Measurements from ENCODE around the gene UQCRQ. TPM values are rescaled to one million over a fixed set of nuclear protein-coding genes. Genes with fewer than 3 reads are reported as not detected.
A peak's percentile ranks its signal among the peaks of the same experiment; 100 is the strongest.

The UQCRQ gene
- total and polyA plus RNA-seq, 4 donors = 62.5 to 2,326 (median 326) TPM

- TF ChIP-seq YY1 (IDR thresholded peaks at IDR 0.05) (peak; percentile 17), RXRA (IDR thresholded peaks at IDR 0.05) (peak; percentile 51 to 73), NR2F2 (IDR thresholded peaks at IDR 0.05) (no peak), RAD21 (IDR thresholded peaks at IDR 0.05) (no peak), TAF1 (conservative IDR thresholded peaks at IDR 0.05) (no peak), FOXA2 (IDR thresholded peaks at IDR 0.05) (no peak), FOXA1 (IDR thresholded peaks at IDR 0.05) (no peak), HNF4A (conservative IDR thresholded peaks at IDR 0.05) (peak in 1 of 2 donors; percentile 6), JUND (IDR thresholded peaks at IDR 0.05) (no peak), HNF4G (IDR thresholded peaks at IDR 0.05) (no peak), SP1 (IDR thresholded peaks at IDR 0.05) (no peak), MAX (IDR thresholded peaks at IDR 0.05) (no peak)
- TF ChIP-seq, protein P1, sequence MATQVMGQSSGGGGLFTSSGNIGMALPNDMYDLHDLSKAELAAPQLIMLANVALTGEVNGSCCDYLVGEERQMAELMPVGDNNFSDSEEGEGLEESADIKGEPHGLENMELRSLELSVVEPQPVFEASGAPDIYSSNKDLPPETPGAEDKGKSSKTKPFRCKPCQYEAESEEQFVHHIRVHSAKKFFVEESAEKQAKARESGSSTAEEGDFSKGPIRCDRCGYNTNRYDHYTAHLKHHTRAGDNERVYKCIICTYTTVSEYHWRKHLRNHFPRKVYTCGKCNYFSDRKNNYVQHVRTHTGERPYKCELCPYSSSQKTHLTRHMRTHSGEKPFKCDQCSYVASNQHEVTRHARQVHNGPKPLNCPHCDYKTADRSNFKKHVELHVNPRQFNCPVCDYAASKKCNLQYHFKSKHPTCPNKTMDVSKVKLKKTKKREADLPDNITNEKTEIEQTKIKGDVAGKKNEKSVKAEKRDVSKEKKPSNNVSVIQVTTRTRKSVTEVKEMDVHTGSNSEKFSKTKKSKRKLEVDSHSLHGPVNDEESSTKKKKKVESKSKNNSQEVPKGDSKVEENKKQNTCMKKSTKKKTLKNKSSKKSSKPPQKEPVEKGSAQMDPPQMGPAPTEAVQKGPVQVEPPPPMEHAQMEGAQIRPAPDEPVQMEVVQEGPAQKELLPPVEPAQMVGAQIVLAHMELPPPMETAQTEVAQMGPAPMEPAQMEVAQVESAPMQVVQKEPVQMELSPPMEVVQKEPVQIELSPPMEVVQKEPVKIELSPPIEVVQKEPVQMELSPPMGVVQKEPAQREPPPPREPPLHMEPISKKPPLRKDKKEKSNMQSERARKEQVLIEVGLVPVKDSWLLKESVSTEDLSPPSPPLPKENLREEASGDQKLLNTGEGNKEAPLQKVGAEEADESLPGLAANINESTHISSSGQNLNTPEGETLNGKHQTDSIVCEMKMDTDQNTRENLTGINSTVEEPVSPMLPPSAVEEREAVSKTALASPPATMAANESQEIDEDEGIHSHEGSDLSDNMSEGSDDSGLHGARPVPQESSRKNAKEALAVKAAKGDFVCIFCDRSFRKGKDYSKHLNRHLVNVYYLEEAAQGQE (IDR thresholded peaks at IDR 0.05) = no peak
- Histone ChIP-seq H3K36me3 (ENCODE audit: control insufficient read depth in 4 of 4, insufficient read depth in 3 of 4, low read depth in 1 of 4, low read length in 3 of 4) (peaks cover 4 to 23% (median 12%) of the 10 kb centered on the region in 4 donors), H3K4me1 (ENCODE audit: control insufficient read depth in 4 of 4, insufficient read depth in 4 of 4, low read length in 3 of 4) (peaks cover 15 to 57% (median 35%) of the 10 kb centered on the region in 4 donors), H3K4me3 (ENCODE audit: low read depth in 1 of 3, low read length in 3 of 3) (no peak overlapping the region), H3K9me3 (ENCODE audit: control insufficient read depth in 4 of 4, low read length in 3 of 4) (no peaks in the 10 kb centered on the region), H3K27me3 (ENCODE audit: control insufficient read depth in 4 of 4, insufficient read depth in 4 of 4, low read length in 3 of 4) (no peaks in the 10 kb centered on the region), H3K9ac (ENCODE audit: low read depth in 1 of 2, low read length in 2 of 2) (peak overlapping the region in 1 of 2 donors; percentile 83), H3K27ac (ENCODE audit: low read depth in 1 of 2, low read length in 2 of 2) (peak overlapping the region; percentile 87 to 97)
- WGBS = 76% methylated on average over 5 of the region's 5 CpGs
- DNase-seq (ENCODE audit: low spot score) = no peak
Observed at GRCh38 chr5:132871459-132872284, 5.2 kb downstream of the UQCRQ start.

GRCh38 chr5:132872788-132873118, 6.3 kb downstream of the UQCRQ start:
- Histone ChIP-seq H3K4me1 (ENCODE audit: control insufficient read depth in 4 of 4, insufficient read depth in 4 of 4, low read length in 3 of 4) (peaks cover 15 to 52% (median 34%) of the 10 kb centered on the region in 4 donors), H3K9me3 (ENCODE audit: control insufficient read depth in 4 of 4, low read length in 3 of 4) (no peaks in the 10 kb centered on the region), H3K4me3 (ENCODE audit: low read depth in 1 of 3, low read length in 3 of 3) (no peak overlapping the region), H3K27ac (ENCODE audit: low read depth in 1 of 2, low read length in 2 of 2) (peak overlapping the region; percentile 87 to 97), H3K9ac (ENCODE audit: low read depth in 1 of 2, low read length in 2 of 2) (peak overlapping the region; percentile 10 to 83), H3K36me3 (ENCODE audit: control insufficient read depth in 4 of 4, insufficient read depth in 3 of 4, low read depth in 1 of 4, low read length in 3 of 4) (peaks cover 4 to 23% (median 13%) of the 10 kb centered on the region in 4 donors), H3K27me3 (ENCODE audit: control insufficient read depth in 4 of 4, insufficient read depth in 4 of 4, low read length in 3 of 4) (no peaks in the 10 kb centered on the region)
- no peak for DNase-seq (ENCODE audit: low spot score)
- 85% methylated on average over 1 of the region's 1 CpG for WGBS
- TF ChIP-seq RXRA (IDR thresholded peaks at IDR 0.05) (no peak), HNF4A (conservative IDR thresholded peaks at IDR 0.05) (no peak), FOXA2 (IDR thresholded peaks at IDR 0.05) (no peak), TAF1 (conservative IDR thresholded peaks at IDR 0.05) (no peak), SP1 (IDR thresholded peaks at IDR 0.05) (no peak), RAD21 (IDR thresholded peaks at IDR 0.05) (no peak), JUND (IDR thresholded peaks at IDR 0.05) (no peak), ZBTB33 (IDR thresholded peaks at IDR 0.05) (no peak), MAX (IDR thresholded peaks at IDR 0.05) (no peak), EGR1 (IDR thresholded peaks at IDR 0.05; ENCODE audit: low read depth in 2 of 2) (no peak), GABPA (IDR thresholded peaks at IDR 0.05 in 1 of 2, conservative IDR thresholded peaks at IDR 0.05 in 1 of 2) (no peak)
- TF ChIP-seq, protein P2, sequence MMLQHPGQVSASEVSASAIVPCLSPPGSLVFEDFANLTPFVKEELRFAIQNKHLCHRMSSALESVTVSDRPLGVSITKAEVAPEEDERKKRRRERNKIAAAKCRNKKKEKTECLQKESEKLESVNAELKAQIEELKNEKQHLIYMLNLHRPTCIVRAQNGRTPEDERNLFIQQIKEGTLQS (IDR thresholded peaks at IDR 0.05) = no peak
- TF ChIP-seq, protein P3, sequence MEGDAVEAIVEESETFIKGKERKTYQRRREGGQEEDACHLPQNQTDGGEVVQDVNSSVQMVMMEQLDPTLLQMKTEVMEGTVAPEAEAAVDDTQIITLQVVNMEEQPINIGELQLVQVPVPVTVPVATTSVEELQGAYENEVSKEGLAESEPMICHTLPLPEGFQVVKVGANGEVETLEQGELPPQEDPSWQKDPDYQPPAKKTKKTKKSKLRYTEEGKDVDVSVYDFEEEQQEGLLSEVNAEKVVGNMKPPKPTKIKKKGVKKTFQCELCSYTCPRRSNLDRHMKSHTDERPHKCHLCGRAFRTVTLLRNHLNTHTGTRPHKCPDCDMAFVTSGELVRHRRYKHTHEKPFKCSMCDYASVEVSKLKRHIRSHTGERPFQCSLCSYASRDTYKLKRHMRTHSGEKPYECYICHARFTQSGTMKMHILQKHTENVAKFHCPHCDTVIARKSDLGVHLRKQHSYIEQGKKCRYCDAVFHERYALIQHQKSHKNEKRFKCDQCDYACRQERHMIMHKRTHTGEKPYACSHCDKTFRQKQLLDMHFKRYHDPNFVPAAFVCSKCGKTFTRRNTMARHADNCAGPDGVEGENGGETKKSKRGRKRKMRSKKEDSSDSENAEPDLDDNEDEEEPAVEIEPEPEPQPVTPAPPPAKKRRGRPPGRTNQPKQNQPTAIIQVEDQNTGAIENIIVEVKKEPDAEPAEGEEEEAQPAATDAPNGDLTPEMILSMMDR (IDR thresholded peaks at IDR 0.05; ENCODE audit: low read depth, low read length, missing input control) = no peak
- TF ChIP-seq, protein P1 (IDR thresholded peaks at IDR 0.05) = no peak
